HepG2 (cell line): ENCODE data around the gene NREP. TPM values are rescaled to one million over a fixed set of nuclear protein-coding genes. Genes with fewer than 3 reads are reported as not detected.

Experiments
- ASH2L ChIP-seq: fragments of 300-600, 200-600 bp; sonication (generic); IDR thresholded peaks from 2 replicates; pipeline ENCODE4 v1.7.0; 2017; ENCODE audit warnings: low read depth, mild to moderate bottlenecking, moderate library complexity, mixed read lengths, low read length; ENCODE audit not compliant: insufficient read length
- BCL6 ChIP-seq: IDR thresholded peaks from 2 replicates; pipeline ENCODE4 v1.6.1; 2016; ENCODE audit warnings: missing genetic modification reagents, missing compliant biosample characterization
- CBX5 ChIP-seq: sonication (generic); formaldehyde crosslinking; IDR thresholded peaks from 2 replicates; pipeline ENCODE4 v1.4.0; 2020; ENCODE audit warnings: missing genetic modification reagents, borderline replicate concordance
- CEBPB ChIP-seq: IDR thresholded peaks from 2 replicates; pipeline ENCODE4 v1.6.1; 2011; ENCODE audit warnings: low read depth, low read length, improper control_type of control experiment, borderline replicate concordance
- ETV5 ChIP-seq: IDR thresholded peaks from 2 replicates; pipeline ENCODE4 v1.6.1; 2018; ENCODE audit warnings: missing biosample characterization, missing genetic modification reagents, inconsistent platforms, borderline replicate concordance
- GATAD2A ChIP-seq: IDR thresholded peaks from 2 replicates; pipeline ENCODE4 v1.6.1; 2016
- HNRNPL ChIP-seq: fragments of 200-400 bp; formaldehyde crosslinking; IDR thresholded peaks from 2 replicates; pipeline ENCODE4 v1.6.1; 2017; ENCODE audit warnings: mild to moderate bottlenecking, low read depth, low read length
- HOXA3 ChIP-seq: sonication (generic); formaldehyde crosslinking; IDR thresholded peaks from 2 replicates; pipeline ENCODE4 v1.5.0; 2020; ENCODE audit warnings: missing genetic modification reagents
- KDM6A ChIP-seq: IDR thresholded peaks from 2 replicates; pipeline ENCODE4 v1.6.1; 2016; ENCODE audit warnings: low read depth
- MEF2D ChIP-seq: sonication (generic); formaldehyde crosslinking; IDR thresholded peaks from 2 replicates; pipeline ENCODE4 v1.5.1; 2020; ENCODE audit warnings: mild to moderate bottlenecking, missing genetic modification reagents
- NCOA1 ChIP-seq: sonication (generic); formaldehyde crosslinking; IDR thresholded peaks from 2 replicates; pipeline ENCODE4 v1.9.0; 2021; ENCODE audit warnings: missing genetic modification reagents
- PCBP2 ChIP-seq: fragments of 200-400 bp; formaldehyde crosslinking; optimal IDR thresholded peaks from 2 replicates; pipeline ENCODE3; 2018; ENCODE audit warnings: low read length, low read depth; ENCODE audit not compliant: poor library complexity, severe bottlenecking
- PHF21A ChIP-seq: sonication (generic); formaldehyde crosslinking; IDR thresholded peaks from 2 replicates; pipeline ENCODE4 v1.5.0; 2020; ENCODE audit warnings: mild to moderate bottlenecking, missing genetic modification reagents
- SALL1 ChIP-seq: sonication (generic); formaldehyde crosslinking; IDR thresholded peaks from 2 replicates; pipeline ENCODE4 v1.8.0; 2022; ENCODE audit warnings: mild to moderate bottlenecking, missing genetic modification reagents
- SOX13 ChIP-seq, 3 experiments: fragments of 450-650 bp in 1 of 3; sonication (generic) in 1 of 3; formaldehyde crosslinking in 1 of 3; IDR thresholded peaks in 2 of 3; conservative IDR thresholded peaks in 1 of 3; 2 replicates each; pipeline versions ENCODE4 v1.5.0 to v1.6.1; 2016 to 2020; ENCODE audit warnings: antibody characterized with exemption in 1 of 3, mild to moderate bottlenecking in 1 of 3, missing compliant biosample characterization in 1 of 3, missing genetic modification reagents in 1 of 3, moderate library complexity in 1 of 3
- SP5 ChIP-seq: IDR thresholded peaks from 2 replicates; pipeline ENCODE4 v1.6.1; 2016; ENCODE audit warnings: low read depth, borderline replicate concordance
- ZFP90 ChIP-seq: sonication (generic); formaldehyde crosslinking; IDR thresholded peaks from 2 replicates; pipeline ENCODE4 v1.8.0; 2022; ENCODE audit warnings: missing genetic modification reagents, mild to moderate bottlenecking, inconsistent platforms, borderline replicate concordance
- polyA plus RNA-seq, 8 experiments: library from polyadenylated mRNA; depleted of rRNA in 3 of 8; stranded (reverse) in 7 of 8; unstranded in 1 of 8; fragments of >200 nt; fragmentation: Illumina TruSeq in 4 of 8; extraction: Trizol in 4 of 8; gene quantifications; 2 replicates each; pipeline versions ENCODE4 v1.2.1 to v1.2.3, GENCODE V29; 2011 to 2016; ENCODE audit warnings: low read depth in 4 of 8, missing spikeins in 1 of 8, mixed read lengths in 1 of 8; ENCODE audit not compliant: insufficient read depth in 1 of 8
- total RNA-seq, 5 experiments: library from RNA; depleted of rRNA; stranded (reverse); fragments of >200 nt; fragmentation: Illumina TruSeq; extraction: Trizol; gene quantifications; 2 replicates each; pipeline ENCODE4 v1.2.3, GENCODE V29; 2016; ENCODE audit warnings: low read depth in 1 of 5
- TF ChIP-seq, protein P1 (sequence below): IDR thresholded peaks from 2 replicates; pipeline ENCODE4 v1.4.0; 2020; ENCODE audit warnings: mild to moderate bottlenecking, missing genetic modification reagents
- TF ChIP-seq, protein P2 (sequence below): sonication (generic); formaldehyde crosslinking; IDR thresholded peaks from 2 replicates; pipeline ENCODE4 v1.8.0; 2022; ENCODE audit warnings: missing genetic modification reagents, mild to moderate bottlenecking, moderate library complexity, borderline replicate concordance
- TF ChIP-seq, protein P3 (sequence below), 2 experiments: sonication (generic) in 1 of 2; formaldehyde crosslinking in 1 of 2; IDR thresholded peaks; 2 replicates each; pipeline versions ENCODE4 v1.4.0 to v1.6.1; 2018 to 2020; ENCODE audit warnings: missing genetic modification reagents in 2 of 2, borderline replicate concordance in 1 of 2, low read depth in 1 of 2, mild to moderate bottlenecking in 1 of 2, missing biosample characterization in 1 of 2

Gene NREP
- total and polyA plus RNA-seq, 2 of the 13 experiments (the other 11 are each of a cell fraction or from before 2014, with no cell fraction given), result 40.5 to 102 TPM

DNA sequence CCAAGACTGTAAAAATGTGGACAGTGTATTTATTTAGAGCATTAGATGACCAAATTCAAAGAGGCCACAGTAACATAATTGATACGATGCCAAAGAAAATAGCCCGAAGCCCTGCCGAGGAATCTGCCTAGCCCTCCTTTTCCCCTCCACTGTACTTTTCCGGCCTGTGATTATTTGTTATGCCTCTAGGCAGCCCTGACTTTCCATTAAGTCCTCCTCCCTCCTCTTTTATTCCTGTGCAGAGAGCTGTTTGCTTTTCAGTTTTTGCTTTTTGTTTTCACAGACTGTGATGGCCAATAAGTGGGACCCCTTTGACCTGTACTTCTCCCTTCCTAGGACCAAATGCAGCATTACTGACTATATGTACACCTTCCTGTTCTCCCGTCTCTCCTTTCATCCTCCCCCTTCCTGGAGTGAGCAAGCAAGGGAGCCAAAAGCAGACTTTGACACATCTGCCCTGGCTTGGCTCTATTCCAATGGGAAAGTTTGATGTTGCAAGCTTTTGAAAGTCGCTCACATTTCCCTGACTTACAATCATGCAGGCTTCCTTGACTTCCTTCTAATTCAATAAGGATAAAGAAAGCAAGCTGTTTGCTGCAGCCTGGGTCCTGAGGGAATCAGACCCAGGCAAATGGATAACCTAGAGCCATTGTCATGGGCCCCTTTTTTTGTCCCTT is 76.1 kb downstream of the NREP start (continued):
- TF ChIP-seq, protein P1, sequence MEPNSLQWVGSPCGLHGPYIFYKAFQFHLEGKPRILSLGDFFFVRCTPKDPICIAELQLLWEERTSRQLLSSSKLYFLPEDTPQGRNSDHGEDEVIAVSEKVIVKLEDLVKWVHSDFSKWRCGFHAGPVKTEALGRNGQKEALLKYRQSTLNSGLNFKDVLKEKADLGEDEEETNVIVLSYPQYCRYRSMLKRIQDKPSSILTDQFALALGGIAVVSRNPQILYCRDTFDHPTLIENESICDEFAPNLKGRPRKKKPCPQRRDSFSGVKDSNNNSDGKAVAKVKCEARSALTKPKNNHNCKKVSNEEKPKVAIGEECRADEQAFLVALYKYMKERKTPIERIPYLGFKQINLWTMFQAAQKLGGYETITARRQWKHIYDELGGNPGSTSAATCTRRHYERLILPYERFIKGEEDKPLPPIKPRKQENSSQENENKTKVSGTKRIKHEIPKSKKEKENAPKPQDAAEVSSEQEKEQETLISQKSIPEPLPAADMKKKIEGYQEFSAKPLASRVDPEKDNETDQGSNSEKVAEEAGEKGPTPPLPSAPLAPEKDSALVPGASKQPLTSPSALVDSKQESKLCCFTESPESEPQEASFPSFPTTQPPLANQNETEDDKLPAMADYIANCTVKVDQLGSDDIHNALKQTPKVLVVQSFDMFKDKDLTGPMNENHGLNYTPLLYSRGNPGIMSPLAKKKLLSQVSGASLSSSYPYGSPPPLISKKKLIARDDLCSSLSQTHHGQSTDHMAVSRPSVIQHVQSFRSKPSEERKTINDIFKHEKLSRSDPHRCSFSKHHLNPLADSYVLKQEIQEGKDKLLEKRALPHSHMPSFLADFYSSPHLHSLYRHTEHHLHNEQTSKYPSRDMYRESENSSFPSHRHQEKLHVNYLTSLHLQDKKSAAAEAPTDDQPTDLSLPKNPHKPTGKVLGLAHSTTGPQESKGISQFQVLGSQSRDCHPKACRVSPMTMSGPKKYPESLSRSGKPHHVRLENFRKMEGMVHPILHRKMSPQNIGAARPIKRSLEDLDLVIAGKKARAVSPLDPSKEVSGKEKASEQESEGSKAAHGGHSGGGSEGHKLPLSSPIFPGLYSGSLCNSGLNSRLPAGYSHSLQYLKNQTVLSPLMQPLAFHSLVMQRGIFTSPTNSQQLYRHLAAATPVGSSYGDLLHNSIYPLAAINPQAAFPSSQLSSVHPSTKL (CRISPR knock-in tag), result peak; percentile 66; the same call in 1 of the 2 replicates
- TF ChIP-seq HNRNPL, result no peak
- TF ChIP-seq SALL1 (CRISPR knock-in tag), result peak; percentile 75
- TF ChIP-seq ZFP90 (CRISPR knock-in tag), result 0 out of 2 replicates have a peak, but pooled peaks have one; percentile 36
- TF ChIP-seq MEF2D (CRISPR knock-in tag), result peak; percentile 23; the same call in 1 of the 2 replicates
- TF ChIP-seq, protein P2, sequence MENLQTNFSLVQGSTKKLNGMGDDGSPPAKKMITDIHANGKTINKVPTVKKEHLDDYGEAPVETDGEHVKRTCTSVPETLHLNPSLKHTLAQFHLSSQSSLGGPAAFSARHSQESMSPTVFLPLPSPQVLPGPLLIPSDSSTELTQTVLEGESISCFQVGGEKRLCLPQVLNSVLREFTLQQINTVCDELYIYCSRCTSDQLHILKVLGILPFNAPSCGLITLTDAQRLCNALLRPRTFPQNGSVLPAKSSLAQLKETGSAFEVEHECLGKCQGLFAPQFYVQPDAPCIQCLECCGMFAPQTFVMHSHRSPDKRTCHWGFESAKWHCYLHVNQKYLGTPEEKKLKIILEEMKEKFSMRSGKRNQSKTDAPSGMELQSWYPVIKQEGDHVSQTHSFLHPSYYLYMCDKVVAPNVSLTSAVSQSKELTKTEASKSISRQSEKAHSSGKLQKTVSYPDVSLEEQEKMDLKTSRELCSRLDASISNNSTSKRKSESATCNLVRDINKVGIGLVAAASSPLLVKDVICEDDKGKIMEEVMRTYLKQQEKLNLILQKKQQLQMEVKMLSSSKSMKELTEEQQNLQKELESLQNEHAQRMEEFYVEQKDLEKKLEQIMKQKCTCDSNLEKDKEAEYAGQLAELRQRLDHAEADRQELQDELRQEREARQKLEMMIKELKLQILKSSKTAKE, result peak; percentile 63; the same call in 1 of the 2 replicates
- TF ChIP-seq, protein P3, sequence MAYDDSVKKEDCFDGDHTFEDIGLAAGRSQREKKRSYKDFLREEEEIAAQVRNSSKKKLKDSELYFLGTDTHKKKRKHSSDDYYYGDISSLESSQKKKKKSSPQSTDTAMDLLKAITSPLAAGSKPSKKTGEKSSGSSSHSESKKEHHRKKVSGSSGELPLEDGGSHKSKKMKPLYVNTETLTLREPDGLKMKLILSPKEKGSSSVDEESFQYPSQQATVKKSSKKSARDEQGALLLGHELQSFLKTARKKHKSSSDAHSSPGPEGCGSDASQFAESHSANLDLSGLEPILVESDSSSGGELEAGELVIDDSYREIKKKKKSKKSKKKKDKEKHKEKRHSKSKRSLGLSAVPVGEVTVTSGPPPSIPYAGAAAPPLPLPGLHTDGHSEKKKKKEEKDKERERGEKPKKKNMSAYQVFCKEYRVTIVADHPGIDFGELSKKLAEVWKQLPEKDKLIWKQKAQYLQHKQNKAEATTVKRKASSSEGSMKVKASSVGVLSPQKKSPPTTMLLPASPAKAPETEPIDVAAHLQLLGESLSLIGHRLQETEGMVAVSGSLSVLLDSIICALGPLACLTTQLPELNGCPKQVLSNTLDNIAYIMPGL (CRISPR knock-in tag; IDR thresholded peaks at IDR 0.05; ENCODE audit: borderline replicate concordance in 1 of 2, low read depth in 1 of 2), result 0 out of 4 replicates have a peak, but pooled peaks of 1 of the 2 experiments have one; percentile 37
- TF ChIP-seq GATAD2A, result peak; percentile 50; the same call in 1 of the 2 replicates
- no peak for TF ChIP-seq SOX13 (IDR thresholded peaks at IDR 0.05)
- TF ChIP-seq SOX13 (CRISPR knock-in tag; conservative IDR thresholded peaks at IDR 0.05 in 1 of 2, IDR thresholded peaks at IDR 0.05 in 1 of 2), result peak in 1 of 2 experiments; percentile 51; a peak in 2 of 4 replicates
- TF ChIP-seq ASH2L, result peak; percentile 39
- TF ChIP-seq KDM6A (CRISPR knock-in tag), result no peak
- no peak for TF ChIP-seq PCBP2
- TF ChIP-seq CEBPB, result peak; percentile 69; the same call in 1 of the 2 replicates
- TF ChIP-seq SP5 (CRISPR knock-in tag), result peak; percentile 33; the same call in 1 of the 2 replicates
- 0 out of 2 replicates have a peak, but pooled peaks have one; percentile 34 for TF ChIP-seq PHF21A
- TF ChIP-seq NCOA1 (CRISPR knock-in tag), result no peak
- peak; percentile 67 for TF ChIP-seq BCL6
- TF ChIP-seq ETV5 (CRISPR knock-in tag), result peak; percentile 64; the same call in 1 of the 2 replicates
- peak; percentile 42; the same call in 1 of the 2 replicates for TF ChIP-seq CBX5 (CRISPR knock-in tag)
- 0 out of 2 replicates have a peak, but pooled peaks have one; percentile 27 for TF ChIP-seq HOXA3
